ENCODE measurements around the gene ADGRL1.

DNA sequence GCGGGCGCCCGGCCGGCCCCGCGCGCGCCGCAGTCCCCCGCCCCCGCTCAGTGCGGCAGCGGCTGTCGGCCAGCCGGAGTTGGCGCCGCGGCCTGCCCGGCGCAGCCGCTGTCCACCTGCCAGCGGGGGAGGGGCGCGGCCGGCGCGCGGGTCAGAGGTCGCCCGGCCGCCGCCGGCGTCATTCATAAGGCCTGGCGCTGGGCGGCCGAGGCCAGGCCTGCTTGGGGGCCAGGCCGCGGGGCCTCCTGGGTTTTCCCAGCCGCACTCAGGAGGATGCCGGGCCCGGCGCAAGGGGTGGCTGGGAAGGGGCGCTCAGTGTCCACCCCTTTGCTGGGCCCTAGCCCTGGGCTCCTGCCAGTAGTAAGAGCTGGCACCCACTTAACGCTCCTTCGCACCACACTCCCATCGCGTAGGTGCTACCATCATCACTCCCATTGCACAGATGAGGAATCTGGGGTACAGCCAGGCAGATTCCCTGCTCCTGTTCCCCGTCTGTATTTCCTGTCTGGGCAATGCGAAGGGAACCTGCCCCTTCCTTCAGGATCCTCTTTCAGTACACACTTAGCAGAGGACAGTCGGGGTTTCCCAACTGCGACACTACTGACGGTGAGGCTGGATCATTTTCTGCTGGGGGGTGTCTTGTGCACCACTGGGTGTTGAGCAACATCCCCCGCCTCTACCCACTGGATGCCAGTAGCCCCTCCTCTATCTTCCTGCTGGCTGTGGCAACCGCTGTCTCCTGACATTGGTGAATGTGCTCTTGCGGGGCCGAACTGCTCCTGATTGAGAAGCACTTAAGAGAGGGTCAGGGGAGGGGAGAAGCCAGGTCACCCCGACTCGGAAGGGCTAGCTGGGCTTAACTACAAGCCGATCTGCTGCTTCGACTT is 87.6 kb downstream of the ADGRL1 start:
- TF ChIP-seq, protein P1, sequence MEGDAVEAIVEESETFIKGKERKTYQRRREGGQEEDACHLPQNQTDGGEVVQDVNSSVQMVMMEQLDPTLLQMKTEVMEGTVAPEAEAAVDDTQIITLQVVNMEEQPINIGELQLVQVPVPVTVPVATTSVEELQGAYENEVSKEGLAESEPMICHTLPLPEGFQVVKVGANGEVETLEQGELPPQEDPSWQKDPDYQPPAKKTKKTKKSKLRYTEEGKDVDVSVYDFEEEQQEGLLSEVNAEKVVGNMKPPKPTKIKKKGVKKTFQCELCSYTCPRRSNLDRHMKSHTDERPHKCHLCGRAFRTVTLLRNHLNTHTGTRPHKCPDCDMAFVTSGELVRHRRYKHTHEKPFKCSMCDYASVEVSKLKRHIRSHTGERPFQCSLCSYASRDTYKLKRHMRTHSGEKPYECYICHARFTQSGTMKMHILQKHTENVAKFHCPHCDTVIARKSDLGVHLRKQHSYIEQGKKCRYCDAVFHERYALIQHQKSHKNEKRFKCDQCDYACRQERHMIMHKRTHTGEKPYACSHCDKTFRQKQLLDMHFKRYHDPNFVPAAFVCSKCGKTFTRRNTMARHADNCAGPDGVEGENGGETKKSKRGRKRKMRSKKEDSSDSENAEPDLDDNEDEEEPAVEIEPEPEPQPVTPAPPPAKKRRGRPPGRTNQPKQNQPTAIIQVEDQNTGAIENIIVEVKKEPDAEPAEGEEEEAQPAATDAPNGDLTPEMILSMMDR (IDR thresholded peaks at IDR 0.05 in 8 of 11, conservative IDR thresholded peaks at IDR 0.05 in 3 of 11): no peak
- peak in 2 of 3 donors; percentile 7 to 47 for TF ChIP-seq POLR2A (IDR thresholded peaks at IDR 0.05)
- peak in 2 of 3 donors; percentile 73 to 80 for TF ChIP-seq POLR2AphosphoS5 (IDR thresholded peaks at IDR 0.05)

Measured in spleen (tissue), 7 donors.